Activated gamma-delta T cell treated with Interleukin-2 at 50 U/mL for 16 hours (primary cell): Measurements from ENCODE around the gene TSPAN2.
"Not testable (repeated sequence)": the region's sequence is repeated elsewhere in the genome, so short reads cannot be mapped to it uniquely, and the experiment has no call there.

Source experiments
- DNase-seq: peaks from one replicate; pipeline ENCODE4 v3.0.0-alpha.2; 2020

The TSPAN2 gene

GRCh38 chr1:115031595-115031994 lies 57.7 kb downstream of the TSPAN2 start:
- no peak for DNase-seq

GRCh38 chr1:115029526-115029925 lies 59.8 kb downstream of the TSPAN2 start, which contains the start of gene TSHB:
Gene TSHB (plus strand): TSS chr1:115029826. CDS start chr1:115033363, 3,537 bp downstream.
- DNase-seq: no peak

GRCh38 chr1:115023593-115023992 lies 65.7 kb downstream of the TSPAN2 start:
- DNase-seq: no peak

DNA sequence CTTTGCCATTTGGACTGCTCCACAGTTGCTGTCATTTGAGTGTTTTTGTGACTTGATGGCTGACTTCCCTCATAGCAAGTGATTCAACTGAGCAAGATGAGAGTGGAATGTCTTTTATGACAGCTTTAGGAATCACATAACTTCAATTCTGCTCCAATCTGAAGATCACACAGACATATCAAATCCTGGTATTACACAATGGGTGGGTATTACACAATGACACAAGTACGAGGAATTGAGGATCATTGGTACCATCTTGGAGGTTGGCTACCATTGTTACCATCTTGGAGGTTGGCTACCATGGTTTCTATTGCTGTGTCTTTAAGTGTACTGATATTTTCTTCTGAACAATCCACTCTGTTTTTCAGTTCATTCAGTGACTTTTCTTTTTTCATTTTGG lies 68.2 kb downstream of the TSPAN2 start:
- no peak for DNase-seq

GRCh38 chr1:115019549-115019948 lies 69.8 kb downstream of the TSPAN2 start:
- DNase-seq: not testable (repeated sequence)

DNA sequence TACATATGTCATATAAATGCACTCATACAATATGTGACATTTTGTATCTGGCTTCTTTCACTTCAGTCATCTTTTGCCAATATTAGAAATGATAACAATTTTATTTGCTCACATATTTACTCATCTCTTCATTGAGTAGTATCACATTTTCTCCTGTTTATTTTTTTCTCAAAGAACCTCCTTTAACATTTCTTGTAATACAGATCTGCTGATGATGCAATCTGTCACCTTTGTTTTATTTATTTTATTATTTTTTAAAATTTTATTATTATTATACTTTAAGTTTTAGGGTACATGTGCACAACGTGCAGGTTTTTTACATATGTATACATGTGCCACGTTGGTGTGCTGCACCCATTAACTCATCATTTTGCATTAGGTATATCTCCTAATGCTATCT lies 75.5 kb downstream of the TSPAN2 start:
- no peak for DNase-seq

DNA sequence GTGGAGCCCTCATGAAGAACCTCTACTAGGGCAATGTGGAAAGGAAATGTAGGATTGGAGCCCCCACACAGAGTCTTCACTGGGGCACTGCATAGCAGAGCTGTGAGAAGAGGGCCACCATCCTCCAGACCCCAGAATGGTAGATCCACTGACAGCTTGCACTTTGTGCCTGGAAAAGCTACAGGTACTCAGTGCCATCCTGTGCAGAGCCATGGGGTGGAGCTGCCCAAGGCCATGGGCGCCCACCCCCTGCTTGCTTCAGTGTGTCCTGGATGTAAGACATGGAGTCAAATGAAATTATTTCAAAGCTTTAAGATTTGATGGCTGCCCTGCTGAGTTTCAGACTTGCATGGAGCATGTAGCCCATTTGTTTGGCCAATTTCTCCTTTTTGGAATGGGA lies 76.9 kb downstream of the TSPAN2 start:
- no peak for DNase-seq

- DNase-seq: no peak
These were observed 77.3 kb downstream of the TSPAN2 start for GRCh38 chr1:115012006-115012405.

DNA sequence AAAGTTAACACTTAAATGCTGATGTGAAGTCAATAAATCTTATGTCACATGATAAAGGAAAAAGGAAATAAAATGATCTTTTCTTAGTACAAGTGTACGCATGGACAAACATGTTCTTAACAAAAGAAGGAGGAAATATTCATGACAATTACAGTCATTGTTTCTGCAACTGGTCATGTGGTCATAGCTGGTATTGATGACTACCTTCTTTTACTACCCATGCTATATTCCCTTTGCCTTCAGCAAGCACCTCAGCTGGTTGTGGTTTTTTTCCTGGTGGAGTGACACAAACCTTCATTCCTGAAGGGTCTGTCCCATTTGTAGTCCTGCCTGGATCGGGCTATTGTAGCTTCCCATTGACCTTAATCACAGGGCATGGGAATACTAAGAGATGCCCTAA lies 83.1 kb downstream of the TSPAN2 start:
- DNase-seq: no peak
